ENCODE data around the gene MRPS21.
A peak's percentile ranks its signal among the peaks of the same experiment; 100 is the strongest.

Gene MRPS21

GRCh38 chr1:150261367-150261766, 32.3 kb upstream of the MRPS21 start:
- no peak for TF ChIP-seq Cebpa-rat (IDR thresholded peaks at IDR 0.05)
- Histone ChIP-seq H3K27ac (no peak overlapping the region), H4K20me1 (peaks cover 0 to 16% (median 8%) of the 10 kb centered on the region in 11 experiments; a peak in 9 of 22 replicates), H3K9ac (no peak overlapping the region), H3K36me3 (peaks cover 23 to 26% (median 24%) of the 10 kb centered on the region in 11 experiments), H3K27me3 (peaks cover 7 to 28% (median 21%) of the 10 kb centered on the region in 11 experiments; a peak in 18 of 22 replicates), H3K4me2 (no peak overlapping the region), H3K9me3 (replicated peaks in 1 of 11) (no peaks in the 10 kb centered on the region), H3K4me1 (peaks cover 16 to 40% (median 28%) of the 10 kb centered on the region in 10 experiments), H3K4me3 (no peak overlapping the region)

DNA sequence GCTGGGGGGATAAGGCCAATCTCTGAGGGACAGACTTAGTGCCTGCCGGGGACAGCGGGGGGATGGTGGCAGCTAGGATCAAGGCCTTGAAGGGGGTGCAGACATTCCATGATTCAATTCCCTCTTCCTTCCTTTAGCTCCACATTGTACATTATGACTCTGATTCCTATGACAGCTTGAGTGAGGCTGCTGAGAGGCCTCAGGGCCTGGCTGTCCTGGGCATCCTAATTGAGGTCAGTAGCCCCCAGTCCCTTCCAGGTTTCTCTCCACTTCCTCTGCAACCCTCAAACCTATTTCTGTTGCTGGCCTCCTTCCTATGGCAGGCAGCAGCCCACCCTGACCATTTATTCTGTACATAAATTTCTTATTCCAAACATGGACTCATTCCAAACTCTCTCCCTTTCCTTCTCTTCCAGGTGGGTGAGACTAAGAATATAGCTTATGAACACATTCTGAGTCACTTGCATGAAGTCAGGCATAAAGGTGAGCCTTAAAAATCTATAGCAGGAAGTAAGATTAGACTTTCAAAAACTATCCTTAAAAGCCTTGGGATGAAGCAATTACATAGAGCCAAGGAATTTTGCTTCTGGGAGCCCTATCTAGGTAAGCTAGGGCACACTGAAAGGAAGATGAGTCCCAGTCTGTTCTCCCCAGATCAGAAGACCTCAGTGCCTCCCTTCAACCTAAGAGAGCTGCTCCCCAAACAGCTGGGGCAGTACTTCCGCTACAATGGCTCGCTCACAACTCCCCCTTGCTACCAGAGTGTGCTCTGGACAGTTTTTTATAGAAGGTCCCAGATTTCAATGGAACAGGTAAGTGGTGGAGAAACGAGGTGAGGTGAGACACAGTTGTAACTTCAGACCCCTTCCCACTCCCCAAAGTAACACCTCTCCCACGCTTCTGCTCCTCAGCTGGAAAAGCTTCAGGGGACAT, 31.0 kb upstream of the MRPS21 start:
- no peak overlapping the region for H3K27ac ChIP-seq
- H3K4me3 ChIP-seq = no peak overlapping the region
- peaks cover 7 to 18% (median 16%) of the 10 kb centered on the region in 11 experiments; a peak in 18 of 22 replicates for H3K27me3 ChIP-seq
- H3K4me1 ChIP-seq = peaks cover 11 to 40% (median 26%) of the 10 kb centered on the region in 10 experiments
- H3K9me3 ChIP-seq (replicated peaks in 1 of 11) = no peaks in the 10 kb centered on the region
- peak overlapping the region in 2 of 11 experiments; percentile 9 to 12; a peak in 2 of 22 replicates for H3K9ac ChIP-seq
- H3K4me2 ChIP-seq = peak overlapping the region in 2 of 11 experiments; percentile 1 to 19; a peak in 2 of 22 replicates
- H4K20me1 ChIP-seq = peaks cover 0 to 27% (median 17%) of the 10 kb centered on the region in 11 experiments; a peak in 12 of 22 replicates
- no peak for TF ChIP-seq Cebpa-rat (IDR thresholded peaks at IDR 0.05)
- peaks cover 32 to 38% (median 35%) of the 10 kb centered on the region in 11 experiments for H3K36me3 ChIP-seq

DNA sequence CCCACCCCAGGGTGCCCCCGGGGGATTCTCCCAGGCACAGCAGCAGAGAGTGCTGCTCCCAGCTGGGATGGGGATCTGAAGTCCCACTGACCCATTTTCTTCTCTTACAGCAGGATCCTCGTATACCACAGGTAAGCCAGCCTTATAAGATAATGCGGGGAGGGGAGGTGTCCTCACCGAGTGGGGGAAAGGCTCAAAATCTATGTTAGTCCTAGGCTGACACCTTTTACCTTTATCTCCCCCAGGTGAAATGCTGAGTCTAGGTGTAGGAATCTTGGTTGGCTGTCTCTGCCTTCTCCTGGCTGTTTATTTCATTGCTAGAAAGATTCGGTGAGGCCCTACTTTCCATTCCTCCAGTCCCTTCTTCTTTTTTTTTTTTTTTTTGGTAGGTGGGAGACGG, 30.1 kb upstream of the MRPS21 start:
- Histone ChIP-seq H3K9ac (peak overlapping the region in 1 of 11 experiments; percentile 12; a peak in 2 of 22 replicates), H4K20me1 (peaks cover 0 to 27% (median 19%) of the 10 kb centered on the region in 11 experiments; a peak in 12 of 22 replicates), H3K27ac (no peak overlapping the region), H3K36me3 (peaks cover 32 to 38% (median 35%) of the 10 kb centered on the region in 11 experiments), H3K4me1 (peaks cover 11 to 39% (median 27%) of the 10 kb centered on the region in 10 experiments), H3K4me3 (no peak overlapping the region), H3K4me2 (peak overlapping the region in 2 of 11 experiments; percentile 1 to 19; a peak in 1 of 22 replicates), H3K27me3 (peaks cover 0 to 9% (median 7%) of the 10 kb centered on the region in 11 experiments; a peak in 10 of 22 replicates), H3K9me3 (replicated peaks in 1 of 11) (no peaks in the 10 kb centered on the region)
- no peak for TF ChIP-seq Cebpa-rat (IDR thresholded peaks at IDR 0.05)

DNA sequence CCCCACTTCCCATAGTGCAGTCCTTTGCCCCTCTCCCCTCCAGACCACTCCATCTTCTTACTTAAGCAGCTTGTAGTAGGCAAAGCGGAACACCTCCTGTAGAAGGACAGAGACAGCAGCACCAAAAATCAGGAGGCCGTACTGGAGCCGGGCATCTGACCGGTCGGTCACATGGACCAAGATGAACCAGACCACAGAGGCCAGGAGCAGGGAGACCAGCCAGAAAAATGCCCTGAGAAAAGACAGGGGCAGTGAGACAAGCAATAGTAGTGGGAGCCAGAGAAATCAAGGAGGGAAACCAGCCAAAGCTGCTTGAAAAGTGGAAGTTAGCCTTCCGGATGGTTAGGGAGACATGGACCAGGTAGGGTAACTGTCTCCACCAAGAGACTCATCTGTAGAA, 25.8 kb upstream of the MRPS21 start:
- H3K4me3 ChIP-seq = peak overlapping the region; percentile 86 to 99 (median 90)
- H3K4me1 ChIP-seq = peaks cover 37 to 67% (median 51%) of the 10 kb centered on the region in 10 experiments
- H3K4me2 ChIP-seq = peak overlapping the region; percentile 80 to 99 (median 96)
- H3K9ac ChIP-seq = peak overlapping the region; percentile 89 to 98 (median 94)
- no peaks in the 10 kb centered on the region for H3K27me3 ChIP-seq
- H3K36me3 ChIP-seq = peaks cover 32 to 38% (median 35%) of the 10 kb centered on the region in 11 experiments
- peak overlapping the region; percentile 87 to 95 (median 91) for H3K27ac ChIP-seq
- TF ChIP-seq Cebpa-rat (IDR thresholded peaks at IDR 0.05) = no peak
- H3K9me3 ChIP-seq (replicated peaks in 1 of 11) = no peaks in the 10 kb centered on the region
- peaks cover 0 to 24% (median 19%) of the 10 kb centered on the region in 11 experiments; a peak in 12 of 22 replicates for H4K20me1 ChIP-seq

- Histone ChIP-seq H3K4me2 (peak overlapping the region; percentile 80 to 99 (median 96)), H3K27ac (peak overlapping the region; percentile 87 to 95 (median 91)), H3K9ac (peak overlapping the region; percentile 89 to 98 (median 94)), H4K20me1 (peaks cover 0 to 24% (median 19%) of the 10 kb centered on the region in 11 experiments; a peak in 12 of 22 replicates), H3K36me3 (peaks cover 32 to 38% (median 35%) of the 10 kb centered on the region in 11 experiments), H3K4me1 (peaks cover 41 to 68% (median 51%) of the 10 kb centered on the region in 10 experiments), H3K4me3 (peak overlapping the region; percentile 86 to 99 (median 90)), H3K27me3 (no peaks in the 10 kb centered on the region), H3K9me3 (replicated peaks in 1 of 11) (no peaks in the 10 kb centered on the region)
- no peak for TF ChIP-seq Cebpa-rat (IDR thresholded peaks at IDR 0.05)
Measured at GRCh38 chr1:150268340-150268704, 25.3 kb upstream of the MRPS21 start.

DNA sequence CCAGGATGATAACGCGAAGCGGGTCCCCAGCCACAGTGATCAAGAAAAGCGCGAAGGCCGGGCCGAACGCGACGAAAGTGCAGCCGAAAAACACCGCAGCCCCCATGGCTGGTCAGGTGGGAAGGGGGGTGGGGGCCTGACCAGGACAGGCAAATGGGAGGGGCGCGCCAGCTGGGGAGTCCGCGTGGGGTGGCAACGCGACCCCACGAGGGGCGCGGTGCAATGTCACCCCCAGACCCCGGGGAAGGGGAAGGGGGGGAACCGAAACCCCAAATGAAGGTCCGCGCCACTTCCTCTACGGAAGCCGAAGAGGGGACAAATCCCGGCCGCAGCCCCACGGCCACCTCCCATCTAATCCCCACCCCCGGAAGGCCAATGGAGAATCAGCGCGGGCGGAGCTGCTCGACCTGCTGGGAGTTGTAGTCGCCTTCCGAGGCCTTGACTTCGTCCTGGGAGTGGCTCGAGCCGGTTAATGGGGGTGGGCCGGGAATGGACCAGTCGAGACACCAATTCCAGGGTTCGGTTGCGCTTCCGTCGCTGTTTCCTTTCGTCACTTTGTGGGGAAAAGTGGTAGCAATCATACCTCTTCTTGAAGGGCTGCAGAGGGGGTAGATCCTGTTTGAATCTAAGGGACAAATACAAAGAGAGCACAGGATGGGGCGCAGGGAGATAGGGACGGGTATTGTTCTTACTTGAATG, 24.8 kb upstream of the MRPS21 start, which contains the start of gene APH1A:
Gene APH1A (minus strand): TSS at position 312 of the 699 bp plus-strand sequence. CDS start 206 bp downstream, at position 106.
- H3K9ac ChIP-seq = peak within 1 kb of the TSS; percentile 89 to 98 (median 94)
- no peak for TF ChIP-seq Cebpa-rat (IDR thresholded peaks at IDR 0.05)
- H3K4me1 ChIP-seq = peaks cover 46 to 70% (median 52%) of the 10 kb centered on the region in 10 experiments
- H3K27ac ChIP-seq = peak within 1 kb of the TSS; percentile 87 to 95 (median 91)
- H3K9me3 ChIP-seq (replicated peaks in 1 of 11) = no peaks in the 10 kb centered on the region
- peaks cover 0 to 24% (median 19%) of the 10 kb centered on the region in 11 experiments; a peak in 12 of 22 replicates for H4K20me1 ChIP-seq
- no peaks in the 10 kb centered on the region for H3K27me3 ChIP-seq
- peak within 1 kb of the TSS; percentile 86 to 99 (median 90) for H3K4me3 ChIP-seq
- H3K36me3 ChIP-seq = peaks cover 32 to 37% (median 35%) of the 10 kb centered on the region in 11 experiments
- H3K4me2 ChIP-seq = peak within 1 kb of the TSS; percentile 80 to 99 (median 96)

GRCh38 chr1:150269451-150269850, 24.2 kb upstream of the MRPS21 start:
- TF ChIP-seq Cebpa-rat (IDR thresholded peaks at IDR 0.05) = no peak
- Histone ChIP-seq H3K36me3 (peaks cover 27 to 31% (median 31%) of the 10 kb centered on the region in 11 experiments), H3K27me3 (no peaks in the 10 kb centered on the region), H3K4me2 (peak overlapping the region; percentile 73 to 99 (median 94)), H3K9me3 (replicated peaks in 1 of 11) (no peaks in the 10 kb centered on the region), H3K27ac (peak overlapping the region; percentile 72 to 95 (median 91)), H3K9ac (peak overlapping the region; percentile 89 to 98 (median 94)), H3K4me3 (peak overlapping the region; percentile 86 to 99 (median 90)), H4K20me1 (peaks cover 0 to 24% (median 19%) of the 10 kb centered on the region in 11 experiments; a peak in 12 of 22 replicates), H3K4me1 (peaks cover 46 to 72% (median 52%) of the 10 kb centered on the region in 10 experiments)

Data from BLaER1 treated with 17β-estradiol and CSF1 and Interleukin-3, amounts not matched to agents 10 nM and 100 nM (cell line).